ENCODE measurements around the gene CBX5. TPM values are rescaled to one million over a fixed set of nuclear protein-coding genes. Genes with fewer than 3 reads are reported as not detected.

Gene CBX5
- total RNA-seq, 2 donors from 2014 or later, result 230 to 341 TPM

DNA sequence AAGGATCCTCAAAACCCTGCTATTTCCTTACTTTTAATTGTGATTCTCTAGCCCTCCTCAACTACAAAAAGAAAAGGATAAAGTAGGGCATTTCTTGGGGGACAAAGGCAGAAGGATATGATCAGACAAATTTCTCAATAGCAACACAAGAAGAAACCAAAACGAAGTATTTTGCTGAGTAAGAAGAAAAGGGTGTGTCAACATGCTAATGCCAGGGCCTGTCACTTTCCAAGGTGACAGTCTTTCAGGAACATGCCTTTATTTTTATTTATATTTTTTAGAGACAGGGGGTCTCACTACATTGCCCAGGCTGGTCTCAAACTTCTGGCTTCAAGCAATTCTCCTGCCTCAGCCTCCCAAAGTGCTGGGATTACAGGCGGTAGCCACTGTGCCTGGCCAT lies 39.8 kb downstream of the CBX5 start:
- Mint-ChIP-seq H3K9me3 (no peaks in the 10 kb centered on the region), H3K27ac (no peak overlapping the region), H3K4me1 (no peaks in the 10 kb centered on the region), H3K36me3 (ENCODE audit: low read depth) (peaks cover 68% of the 10 kb centered on the region), H3K4me3 (no peak overlapping the region), H3K27me3 (ENCODE audit: insufficient read depth) (no peaks in the 10 kb centered on the region)
- Histone ChIP-seq H3K4me3 (ENCODE audit: low read length) (no peak overlapping the region), H3K9me3 (ENCODE audit: control insufficient read depth, low read length) (no peaks in the 10 kb centered on the region), H3K27ac (ENCODE audit: low read depth, low read length) (no peak overlapping the region), H3K4me1 (ENCODE audit: control insufficient read depth, insufficient read depth, low read length) (no peaks in the 10 kb centered on the region), H3K27me3 (ENCODE audit: control insufficient read depth, insufficient read depth, low read length, poor library complexity, severe bottlenecking) (no peaks in the 10 kb centered on the region), H3K36me3 (ENCODE audit: control insufficient read depth, insufficient read depth, low read length) (peaks cover 87% of the 10 kb centered on the region), H3K9ac (ENCODE audit: extremely low read depth, low read length, poor library complexity, severe bottlenecking) (no peak overlapping the region)
- TF ChIP-seq, protein P1, sequence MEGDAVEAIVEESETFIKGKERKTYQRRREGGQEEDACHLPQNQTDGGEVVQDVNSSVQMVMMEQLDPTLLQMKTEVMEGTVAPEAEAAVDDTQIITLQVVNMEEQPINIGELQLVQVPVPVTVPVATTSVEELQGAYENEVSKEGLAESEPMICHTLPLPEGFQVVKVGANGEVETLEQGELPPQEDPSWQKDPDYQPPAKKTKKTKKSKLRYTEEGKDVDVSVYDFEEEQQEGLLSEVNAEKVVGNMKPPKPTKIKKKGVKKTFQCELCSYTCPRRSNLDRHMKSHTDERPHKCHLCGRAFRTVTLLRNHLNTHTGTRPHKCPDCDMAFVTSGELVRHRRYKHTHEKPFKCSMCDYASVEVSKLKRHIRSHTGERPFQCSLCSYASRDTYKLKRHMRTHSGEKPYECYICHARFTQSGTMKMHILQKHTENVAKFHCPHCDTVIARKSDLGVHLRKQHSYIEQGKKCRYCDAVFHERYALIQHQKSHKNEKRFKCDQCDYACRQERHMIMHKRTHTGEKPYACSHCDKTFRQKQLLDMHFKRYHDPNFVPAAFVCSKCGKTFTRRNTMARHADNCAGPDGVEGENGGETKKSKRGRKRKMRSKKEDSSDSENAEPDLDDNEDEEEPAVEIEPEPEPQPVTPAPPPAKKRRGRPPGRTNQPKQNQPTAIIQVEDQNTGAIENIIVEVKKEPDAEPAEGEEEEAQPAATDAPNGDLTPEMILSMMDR (conservative IDR thresholded peaks at IDR 0.05), result no peak
- WGBS, 2 experiments (ENCODE audit: insufficient coverage in 1 of 2, insufficient read length in 1 of 2), result 88% methylated on average over 2 of the region's 2 CpGs; no CpG with 5 or more reads in 1 of the 2 experiments
- DNase-seq, result no peak

DNA sequence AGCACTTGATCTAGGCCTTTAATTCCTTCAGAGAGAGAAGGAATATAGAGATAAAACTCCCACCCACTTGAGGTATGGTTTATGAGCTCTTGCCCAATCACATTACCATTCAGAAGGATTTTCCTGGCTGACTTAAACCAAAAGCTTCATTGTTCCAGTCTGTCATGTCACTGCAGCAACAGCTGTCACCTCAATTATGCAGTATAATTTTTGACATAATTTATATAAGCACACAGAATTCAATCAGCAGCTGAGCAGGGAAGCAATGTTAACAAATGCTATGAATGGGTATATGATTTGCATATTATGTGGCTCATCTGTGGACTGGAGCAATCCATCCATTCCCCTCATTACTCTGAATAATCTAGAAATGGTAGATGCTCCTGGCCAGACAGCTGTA lies 40.3 kb downstream of the CBX5 start:
- H3K4me1 Mint-ChIP-seq, result no peaks in the 10 kb centered on the region
- Histone ChIP-seq H3K9ac (ENCODE audit: extremely low read depth, low read length, poor library complexity, severe bottlenecking) (no peak overlapping the region), H3K4me3 (ENCODE audit: low read length) (no peak overlapping the region), H3K27ac (ENCODE audit: low read depth, low read length) (no peak overlapping the region), H3K27me3 (ENCODE audit: control insufficient read depth, insufficient read depth, low read length, poor library complexity, severe bottlenecking) (no peaks in the 10 kb centered on the region), H3K9me3 (ENCODE audit: control insufficient read depth, low read length) (no peaks in the 10 kb centered on the region), H3K36me3 (ENCODE audit: control insufficient read depth, insufficient read depth, low read length) (peaks cover 87% of the 10 kb centered on the region), H3K4me1 (ENCODE audit: control insufficient read depth, insufficient read depth, low read length) (no peaks in the 10 kb centered on the region)
- H3K36me3 Mint-ChIP-seq (ENCODE audit: low read depth), result peaks cover 67% of the 10 kb centered on the region
- no peak overlapping the region for H3K27ac Mint-ChIP-seq
- H3K9me3 Mint-ChIP-seq, result no peaks in the 10 kb centered on the region
- no peaks in the 10 kb centered on the region for H3K27me3 Mint-ChIP-seq (ENCODE audit: insufficient read depth)
- no peak for DNase-seq
- H3K4me3 Mint-ChIP-seq, result no peak overlapping the region
- TF ChIP-seq, protein P1 (conservative IDR thresholded peaks at IDR 0.05), result no peak

DNA sequence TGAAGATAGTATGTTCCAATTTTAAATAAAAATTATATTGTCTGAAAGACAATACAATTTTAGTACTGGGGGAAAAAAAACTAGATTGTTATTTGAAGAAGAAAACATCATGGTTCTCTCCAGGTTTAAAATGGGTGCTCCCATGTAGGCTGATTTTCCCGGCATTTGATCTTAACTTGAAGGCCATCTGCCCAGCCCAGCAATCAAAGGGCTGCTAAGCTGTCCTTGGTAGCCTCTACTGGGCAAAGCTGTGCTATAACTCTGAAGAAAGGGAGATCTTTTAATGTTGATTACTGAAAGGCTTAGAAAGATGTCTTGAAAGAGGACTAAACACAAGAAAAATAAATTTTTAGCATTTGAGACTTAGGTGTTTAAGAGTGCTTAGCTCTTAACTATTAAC lies 41.4 kb downstream of the CBX5 start:
- H3K36me3 Mint-ChIP-seq (ENCODE audit: low read depth), result peaks cover 62% of the 10 kb centered on the region
- WGBS, 2 experiments (ENCODE audit: insufficient coverage in 1 of 2, insufficient read length in 1 of 2), result 100% methylated on average over 1 of the region's 1 CpG
- Histone ChIP-seq H3K9ac (ENCODE audit: extremely low read depth, low read length, poor library complexity, severe bottlenecking) (no peak overlapping the region), H3K4me1 (ENCODE audit: control insufficient read depth, insufficient read depth, low read length) (no peaks in the 10 kb centered on the region), H3K27me3 (ENCODE audit: control insufficient read depth, insufficient read depth, low read length, poor library complexity, severe bottlenecking) (no peaks in the 10 kb centered on the region), H3K27ac (ENCODE audit: low read depth, low read length) (no peak overlapping the region), H3K36me3 (ENCODE audit: control insufficient read depth, insufficient read depth, low read length) (peaks cover 84% of the 10 kb centered on the region), H3K9me3 (ENCODE audit: control insufficient read depth, low read length) (no peaks in the 10 kb centered on the region), H3K4me3 (ENCODE audit: low read length) (no peak overlapping the region)
- TF ChIP-seq, protein P1 (conservative IDR thresholded peaks at IDR 0.05), result no peak
- H3K27ac Mint-ChIP-seq, result no peak overlapping the region
- no peak overlapping the region for H3K4me3 Mint-ChIP-seq
- H3K9me3 Mint-ChIP-seq, result no peaks in the 10 kb centered on the region
- no peaks in the 10 kb centered on the region for H3K4me1 Mint-ChIP-seq
- no peak for DNase-seq
- no peaks in the 10 kb centered on the region for H3K27me3 Mint-ChIP-seq (ENCODE audit: insufficient read depth)
